GM19463 (cell line): Measurements from ENCODE around the gene SH3BGRL2.
"Not testable (repeated sequence)": the region's sequence is repeated elsewhere in the genome, so short reads cannot be mapped to it uniquely, and the experiment has no call there.

Experiments used
- ATAC-seq: cut with Tn5 transposase; IDR thresholded peaks from one replicate; pipeline ENCODE4 v1.9.1; 2021; ENCODE audit warnings: mild to moderate bottlenecking, moderate library complexity; ENCODE audit not compliant: unreplicated experiment

SH3BGRL2 gene

GRCh38 chr6:79734374-79734773 is 103.2 kb downstream of the SH3BGRL2 start:
- no peak for ATAC-seq

DNA sequence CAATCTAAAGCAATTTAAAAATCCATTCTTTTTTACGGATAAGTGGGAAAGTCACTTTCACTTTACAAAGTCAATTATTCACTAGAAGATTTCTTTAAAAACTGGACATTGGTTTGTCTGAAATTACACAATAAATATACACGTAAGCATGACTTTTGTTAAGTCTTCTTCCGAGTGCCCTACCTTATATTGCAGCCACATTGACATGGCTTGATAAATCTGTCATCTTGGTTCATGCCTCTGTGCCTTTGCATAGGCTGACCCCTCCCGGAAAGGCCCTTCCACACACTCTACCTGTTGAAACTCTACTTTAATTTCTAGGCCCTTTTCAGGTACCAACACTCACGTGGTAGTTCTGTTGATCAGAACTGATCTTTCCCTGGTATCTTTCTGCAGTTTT is 104.1 kb downstream of the SH3BGRL2 start:
- ATAC-seq = no peak

- ATAC-seq = no peak
These were observed 106.0 kb downstream of the SH3BGRL2 start for GRCh38 chr6:79737172-79737571.

GRCh38 chr6:79742030-79742429 is 110.9 kb downstream of the SH3BGRL2 start:
- no peak for ATAC-seq

- ATAC-seq = not testable (repeated sequence)
These were observed 114.2 kb downstream of the SH3BGRL2 start for GRCh38 chr6:79745282-79745681.

GRCh38 chr6:79746325-79746724 is 115.2 kb downstream of the SH3BGRL2 start:
- not testable (repeated sequence) for ATAC-seq

- no peak for ATAC-seq
These were observed 119.7 kb downstream of the SH3BGRL2 start for GRCh38 chr6:79750806-79751205.
